ENCODE results near the gene GAK. TPM values are rescaled to one million over a fixed set of nuclear protein-coding genes. Genes with fewer than 3 reads are reported as not detected.

The GAK gene
- polyA plus RNA-seq, 1 donor (not counting 4 experiments of a cell fraction or from before 2014, with no cell fraction given), result 18.4 TPM

GRCh38 chr4:915595-915994, 16.5 kb downstream of the GAK start:
- dilution Hi-C loops (cut with MboI; ENCODE audit: extremely low pct_ligation_motif_present, low sequenced_read_pairs), result no loop called here
- Histone ChIP-seq H3K27ac (ENCODE audit: control insufficient read depth, insufficient read depth, low read length) (no peak overlapping the region), H3K4me2 (ENCODE audit: control insufficient read depth, extremely low read depth, insufficient read depth, low read depth, low read length) (no peak overlapping the region), H3K79me2 (ENCODE audit: control insufficient read depth, insufficient read depth, low read length) (peaks cover 72% of the 10 kb centered on the region), H3K4me3 (ENCODE audit: control insufficient read depth in 2 of 3, extremely low read depth in 1 of 3, insufficient read depth in 2 of 3, low read depth in 1 of 3, low read length in 3 of 3) (no peak overlapping the region), H2AFZ (ENCODE audit: control insufficient read depth, low read length) (no peak overlapping the region), H3K4me1 (ENCODE audit: control insufficient read depth, extremely low read depth, insufficient read depth, low read length) (no peaks in the 10 kb centered on the region), H3K9me1 (ENCODE audit: control insufficient read depth, extremely low read depth, insufficient read depth, low read length) (no peaks in the 10 kb centered on the region), H4K20me1 (ENCODE audit: control insufficient read depth, extremely low read depth, insufficient read depth, low read length) (peaks cover 8% of the 10 kb centered on the region), H3K9me3 (ENCODE audit: control insufficient read depth, low read depth, low read length) (no peaks in the 10 kb centered on the region), H3K27me3 (ENCODE audit: control insufficient read depth, extremely low read depth, insufficient read depth, low read length) (no peaks in the 10 kb centered on the region), H3K9ac (ENCODE audit: control insufficient read depth, extremely low read depth, insufficient read depth, low read length) (no peak overlapping the region), H3K36me3 (ENCODE audit: control insufficient read depth in 2 of 2, extremely low read depth in 1 of 2, insufficient read depth in 2 of 2, low read length in 2 of 2) (peaks cover 0 to 10% of the 10 kb centered on the region in 2 experiments)
- no peak for FAIRE-seq
- no peak for DNase-seq (ENCODE audit: low read depth, low spot score)
- TF ChIP-seq CTCF (optimal IDR thresholded peaks at IDR 0.05 in 1 of 3, IDR thresholded peaks at IDR 0.05 in 1 of 3, conservative IDR thresholded peaks at IDR 0.05 in 1 of 3; ENCODE audit: extremely low read depth in 1 of 3, insufficient read depth in 2 of 3, low read length in 3 of 3) (no peak), EZH2 (IDR thresholded peaks at IDR 0.05; ENCODE audit: low read length) (no peak)

GRCh38 chr4:915041-915474, 17.1 kb downstream of the GAK start:
- FAIRE-seq, result no peak
- dilution Hi-C loops (cut with MboI; ENCODE audit: extremely low pct_ligation_motif_present, low sequenced_read_pairs), result no loop called here
- H3K4me1 ChIP-seq (ENCODE audit: control insufficient read depth, extremely low read depth, insufficient read depth, low read length), result no peaks in the 10 kb centered on the region
- TF ChIP-seq EZH2 (IDR thresholded peaks at IDR 0.05; ENCODE audit: low read length) (no peak), CTCF (optimal IDR thresholded peaks at IDR 0.05 in 1 of 3, IDR thresholded peaks at IDR 0.05 in 1 of 3, conservative IDR thresholded peaks at IDR 0.05 in 1 of 3; ENCODE audit: extremely low read depth in 1 of 3, insufficient read depth in 2 of 3, low read length in 3 of 3) (no peak)
- H3K4me2 ChIP-seq (ENCODE audit: control insufficient read depth, extremely low read depth, insufficient read depth, low read depth, low read length), result no peak overlapping the region
- no peaks in the 10 kb centered on the region for H3K27me3 ChIP-seq (ENCODE audit: control insufficient read depth, extremely low read depth, insufficient read depth, low read length)
- no peak overlapping the region for H2AFZ ChIP-seq (ENCODE audit: control insufficient read depth, low read length)
- H4K20me1 ChIP-seq (ENCODE audit: control insufficient read depth, extremely low read depth, insufficient read depth, low read length), result peaks cover 8% of the 10 kb centered on the region
- no peaks in the 10 kb centered on the region for H3K9me3 ChIP-seq (ENCODE audit: control insufficient read depth, low read depth, low read length)
- H3K79me2 ChIP-seq (ENCODE audit: control insufficient read depth, insufficient read depth, low read length), result peaks cover 72% of the 10 kb centered on the region
- H3K27ac ChIP-seq (ENCODE audit: control insufficient read depth, insufficient read depth, low read length), result no peak overlapping the region
- no peak overlapping the region for H3K9ac ChIP-seq (ENCODE audit: control insufficient read depth, extremely low read depth, insufficient read depth, low read length)
- peaks cover 0 to 15% of the 10 kb centered on the region in 2 experiments for H3K36me3 ChIP-seq (ENCODE audit: control insufficient read depth in 2 of 2, extremely low read depth in 1 of 2, insufficient read depth in 2 of 2, low read length in 2 of 2)
- no peak for DNase-seq (ENCODE audit: low read depth, low spot score)
- H3K4me3 ChIP-seq (ENCODE audit: control insufficient read depth in 2 of 3, extremely low read depth in 1 of 3, insufficient read depth in 2 of 3, low read depth in 1 of 3, low read length in 3 of 3), result no peak overlapping the region
- H3K9me1 ChIP-seq (ENCODE audit: control insufficient read depth, extremely low read depth, insufficient read depth, low read length), result no peaks in the 10 kb centered on the region

Data from keratinocyte (primary cell).